Right ventricle myocardium superior (tissue), 1 donor: Measurements from ENCODE around the gene RALGPS1. TPM values are rescaled to one million over a fixed set of nuclear protein-coding genes. Genes with fewer than 3 reads are reported as not detected.

Experiments used
- ATAC-seq: fragments of 200-7000 bp; cut with Tn5 transposase; one replicate; pipeline ENCODE4 v1.9.1; 2020; ENCODE audit warnings: mild to moderate bottlenecking; ENCODE audit not compliant: poor library complexity
- DNase-seq: peaks from one replicate; pipeline ENCODE4 v3.0.0-alpha.2; 2020
- intact Hi-C: fragments of 100-400 bp; cut with DNase I; formaldehyde crosslinking; loops from one replicate; pipeline ENCODE4 v1.11.2; 2022
- total RNA-seq: library from RNA; stranded (reverse); fragmentation: NEBNext Ultra II Directional; extraction: Animal tissue kit (Norgen Biotek cat#: 25700); gene quantifications from one replicate; pipeline ENCODE4 v1.2.1, GENCODE V29; 2021
- donor health status: DM: no; HTN: yes; CAD: no; lungs with severe emphysema.

RALGPS1 gene
- total RNA-seq, 1 donor from 2014 or later, result 17.7 TPM

DNA sequence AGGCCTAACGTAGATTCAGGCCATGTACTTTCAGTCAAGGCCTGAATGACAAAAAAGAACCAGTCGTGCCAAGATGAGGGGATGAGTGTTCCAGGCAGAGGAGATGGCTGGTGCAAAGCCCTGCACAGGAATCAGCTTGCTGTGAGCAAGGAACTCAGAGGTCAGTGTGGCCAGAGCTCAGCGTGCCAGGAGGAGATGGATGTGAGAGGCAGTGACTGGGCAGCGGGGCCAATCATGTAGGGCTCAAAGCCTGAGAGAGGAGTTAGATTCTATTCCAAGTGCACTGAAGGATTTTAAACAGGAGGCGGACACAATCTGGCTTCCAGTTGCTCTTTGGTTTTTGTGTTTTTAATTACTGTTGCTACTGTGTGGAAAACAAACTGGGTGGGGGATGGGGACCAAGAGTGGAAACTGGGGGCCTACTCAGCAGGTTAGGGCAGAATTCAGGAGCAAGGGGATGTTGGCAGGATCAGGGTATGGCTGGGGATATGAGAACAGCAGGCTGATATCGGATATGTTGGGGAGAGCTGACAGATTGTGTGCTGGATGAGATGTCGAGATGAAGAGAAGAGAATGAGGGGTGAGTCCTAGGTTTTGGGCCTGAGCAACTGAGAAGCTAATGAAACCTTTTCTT lies 143.5 kb downstream of the RALGPS1 start:
- intact Hi-C loops, result loop anchor here (10.0 kb wide), 1 partner anchor 73 kb away; no protein-coding TSS in a partner anchor
- ATAC-seq (peak; percentile 43), DNase-seq (peak; percentile 64)

DNA sequence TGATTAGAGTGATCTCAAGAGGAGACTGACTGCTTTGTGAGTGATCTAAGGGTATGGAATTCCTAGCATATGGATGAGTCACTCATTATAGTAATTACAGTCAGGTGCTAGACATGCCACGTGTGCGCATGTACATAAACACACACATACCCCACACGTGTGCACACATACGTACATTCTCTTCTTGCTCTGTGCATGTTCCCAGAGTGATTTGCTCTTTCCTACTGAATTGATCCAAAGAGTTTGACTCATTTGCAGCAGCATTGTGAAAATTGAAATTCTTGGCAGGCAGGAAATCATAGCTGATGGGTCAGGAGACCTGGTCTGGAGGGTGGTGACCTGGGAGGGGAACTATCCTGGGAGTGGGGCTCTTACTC lies 144.1 kb downstream of the RALGPS1 start:
- no peak for ATAC-seq
- intact Hi-C loops, result loop anchor here (10.0 kb wide), 1 partner anchor 74 kb away; no protein-coding TSS in a partner anchor
- DNase-seq, result no peak

DNA sequence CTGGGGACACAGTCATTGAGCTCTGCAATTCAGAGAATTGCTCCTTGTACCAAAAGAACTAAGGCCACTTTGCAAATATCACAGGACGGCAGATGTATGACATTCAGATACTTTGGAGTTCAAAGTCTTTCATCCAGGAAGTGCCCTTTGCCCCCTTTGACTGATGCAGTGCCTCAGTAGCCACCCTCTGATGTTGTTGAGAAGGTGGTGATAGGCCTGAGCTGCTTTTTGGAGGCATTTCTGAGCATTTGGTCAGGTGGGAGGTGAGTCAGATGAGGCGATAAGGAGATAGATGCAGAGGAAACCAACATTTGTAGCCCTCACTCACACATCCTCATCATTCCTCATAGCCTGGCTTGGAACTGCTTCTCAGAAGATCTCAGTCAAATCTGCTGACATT lies 144.4 kb downstream of the RALGPS1 start:
- DNase-seq, result no peak
- no peak for ATAC-seq
- intact Hi-C loops, result loop anchor here (10.0 kb wide), 1 partner anchor 74 kb away; no protein-coding TSS in a partner anchor

DNA sequence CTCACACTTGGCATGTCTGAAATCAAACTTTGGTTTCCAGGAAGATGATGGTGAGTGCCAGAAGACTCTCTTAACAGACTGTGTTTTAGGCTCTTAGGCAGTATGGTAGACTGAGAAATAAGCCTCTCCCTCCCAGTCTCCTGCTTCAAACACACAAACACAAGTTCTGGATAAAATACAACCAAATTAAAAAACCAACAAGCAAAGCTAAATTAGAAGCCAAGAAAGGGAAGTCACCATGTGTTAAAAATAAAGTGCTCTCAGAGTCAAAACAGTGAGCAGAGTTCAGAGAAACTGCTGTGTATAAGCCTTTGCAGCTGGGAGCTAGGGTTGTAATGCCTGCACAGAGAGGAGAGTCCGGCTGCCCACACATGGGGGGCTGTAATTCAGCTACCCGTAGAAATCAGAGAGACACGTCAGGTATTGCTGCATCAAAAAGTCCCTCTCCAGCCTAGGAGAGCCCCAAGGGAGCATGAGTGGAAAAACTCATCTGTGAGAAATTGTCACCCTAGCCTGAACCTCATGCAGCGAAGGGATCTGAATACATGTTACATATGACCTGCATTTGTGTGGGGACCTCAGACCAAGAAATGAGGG lies 145.3 kb downstream of the RALGPS1 start:
- intact Hi-C loops, result loop anchor here (10.0 kb wide), 1 partner anchor 75 kb away; no protein-coding TSS in a partner anchor
- DNase-seq, result no peak
- peak; percentile 13 for ATAC-seq

DNA sequence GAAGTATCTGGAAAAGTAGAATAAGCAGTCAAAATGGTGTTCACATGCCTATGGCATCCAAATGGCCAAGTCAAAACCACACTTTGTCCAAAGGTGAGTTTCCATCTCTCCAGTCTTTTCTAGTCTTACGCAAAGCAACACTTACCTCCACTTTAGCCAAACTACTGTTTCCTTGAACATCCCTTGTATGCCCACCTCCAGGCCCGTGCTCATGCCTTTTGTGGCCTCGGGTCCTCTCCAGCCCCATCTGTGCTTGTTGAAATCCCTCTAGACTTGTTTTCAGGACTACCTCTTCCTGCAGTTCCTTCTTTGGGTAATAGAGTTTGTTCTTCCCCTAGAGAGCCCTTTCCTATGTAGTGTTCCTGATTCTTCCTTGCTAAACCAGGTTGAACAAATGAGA lies 146.8 kb downstream of the RALGPS1 start:
- no peak for ATAC-seq
- intact Hi-C loops, result no loop called here
- no peak for DNase-seq

DNA sequence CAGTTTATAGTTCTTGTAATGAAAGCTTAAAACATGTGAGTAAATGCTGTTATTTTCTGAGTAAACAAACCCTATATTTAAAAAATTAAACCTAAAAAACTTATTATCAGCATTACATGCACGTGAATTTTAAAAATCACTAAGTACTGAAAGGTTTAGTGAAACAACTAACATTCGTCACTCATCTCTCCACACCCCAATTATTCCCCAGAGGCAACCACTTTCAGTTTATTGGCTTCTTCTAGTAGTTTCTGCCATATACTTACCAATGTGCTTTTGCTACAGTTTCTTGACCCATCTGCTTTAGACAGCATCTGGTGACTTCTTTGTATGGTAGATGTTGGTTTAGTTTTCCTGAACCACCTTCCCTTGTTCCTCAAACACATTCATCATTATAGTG lies 149.8 kb downstream of the RALGPS1 start:
- no peak for DNase-seq
- intact Hi-C loops, result no loop called here
- ATAC-seq, result no peak

DNA sequence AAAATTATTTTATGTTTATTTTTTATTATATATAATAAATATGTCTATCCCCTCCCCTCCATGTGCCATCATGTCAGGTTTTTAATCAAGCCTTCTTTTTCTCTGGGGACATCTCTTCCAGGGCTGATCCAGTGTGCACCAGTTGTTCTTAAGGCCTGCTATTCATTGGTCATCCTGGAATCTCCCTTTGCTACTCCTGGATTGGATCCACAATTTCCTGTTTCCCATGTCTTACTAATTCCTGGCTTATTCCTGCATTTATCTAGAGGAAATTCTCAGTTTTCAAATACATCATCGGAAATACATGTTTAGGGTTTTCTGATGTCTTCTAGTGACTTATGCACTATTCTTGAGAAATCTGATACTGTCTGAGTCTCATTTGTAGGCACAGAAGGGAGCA lies 151.0 kb downstream of the RALGPS1 start:
- intact Hi-C loops, result no loop called here
- DNase-seq (no peak), ATAC-seq (no peak)

DNA sequence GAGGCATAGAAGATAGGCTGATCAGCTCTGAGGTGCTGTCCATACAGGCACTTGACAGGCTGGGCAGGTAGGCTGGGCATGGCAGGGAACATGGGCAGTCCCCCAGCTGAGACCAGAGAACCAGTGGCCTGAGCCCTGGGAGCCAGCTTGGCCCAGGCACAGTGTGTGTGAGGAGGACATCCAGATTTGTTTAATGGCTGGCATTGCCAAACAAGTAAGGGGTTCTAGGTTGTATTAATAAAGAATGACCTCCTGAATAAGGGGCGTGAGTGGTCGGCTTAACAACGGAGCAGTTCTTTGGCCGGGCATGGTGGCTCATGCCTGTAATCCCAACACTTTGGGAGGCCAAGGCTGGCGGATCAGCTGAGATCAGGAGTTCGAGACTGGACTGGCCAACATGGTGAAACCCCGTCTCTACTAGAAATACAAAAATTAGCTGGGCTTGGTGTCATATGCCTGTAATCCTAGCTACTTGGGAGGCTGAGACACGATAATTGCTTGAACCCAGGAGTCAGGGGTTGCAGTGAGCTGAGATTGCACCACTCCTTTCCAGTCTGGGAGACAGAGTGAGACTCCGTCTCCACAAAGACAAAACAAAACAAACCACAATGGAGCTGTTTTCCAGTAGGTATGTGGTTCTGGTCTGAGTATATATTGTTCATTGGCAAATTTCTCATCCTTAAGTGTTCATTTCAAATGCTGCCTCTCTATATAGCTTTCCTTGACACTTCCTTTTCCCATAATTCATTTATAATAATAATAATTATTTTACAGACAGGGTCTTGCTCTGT lies 151.7 kb downstream of the RALGPS1 start:
- no peak for DNase-seq
- no peak for ATAC-seq
- intact Hi-C loops, result no loop called here

DNA sequence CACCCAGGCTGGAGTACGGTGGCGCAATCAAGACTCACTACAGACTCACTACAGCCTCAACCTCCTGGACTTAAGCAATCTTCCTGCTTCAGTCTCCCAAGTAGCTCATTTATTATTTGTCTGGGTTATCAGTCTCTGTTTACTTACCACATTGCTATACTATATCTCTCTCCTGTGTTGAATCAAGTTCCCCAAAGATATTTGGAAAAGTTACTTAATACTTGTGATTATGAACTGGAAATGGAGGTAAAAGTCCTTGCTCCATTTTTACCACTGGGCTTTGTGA lies 152.2 kb downstream of the RALGPS1 start:
- intact Hi-C loops, result no loop called here
- DNase-seq (no peak), ATAC-seq (no peak)

DNA sequence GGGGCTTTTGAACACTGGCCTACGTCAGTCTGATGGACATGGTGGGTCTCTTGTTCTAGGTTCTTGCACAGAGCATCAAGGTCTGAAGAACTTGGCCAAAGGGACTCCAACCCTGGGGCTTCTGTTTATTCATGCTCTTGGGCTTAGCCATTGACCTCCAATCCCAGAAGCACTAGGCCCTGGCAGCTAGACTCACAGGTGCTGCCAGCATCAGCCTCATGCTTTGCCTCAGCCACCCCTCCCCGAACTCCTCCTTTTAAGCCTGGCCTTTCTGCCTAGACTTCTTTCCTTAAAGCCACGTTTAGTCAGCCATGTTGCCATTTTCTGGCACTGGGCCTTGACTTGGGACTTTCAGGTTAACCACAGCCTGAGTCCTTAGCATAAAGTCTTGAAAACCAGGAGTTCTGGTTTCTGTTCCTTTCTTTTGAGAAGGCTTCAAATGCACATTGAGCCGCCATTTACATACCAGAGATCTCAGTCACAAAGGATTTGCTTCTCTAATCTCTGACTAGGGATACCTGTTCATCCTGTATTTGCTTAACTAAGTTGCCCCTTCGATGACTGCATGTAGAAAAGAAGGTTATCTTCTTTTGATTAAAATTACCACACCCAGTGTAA lies 153.1 kb downstream of the RALGPS1 start:
- DNase-seq (no peak), ATAC-seq (no peak)
- intact Hi-C loops, result no loop called here

DNA sequence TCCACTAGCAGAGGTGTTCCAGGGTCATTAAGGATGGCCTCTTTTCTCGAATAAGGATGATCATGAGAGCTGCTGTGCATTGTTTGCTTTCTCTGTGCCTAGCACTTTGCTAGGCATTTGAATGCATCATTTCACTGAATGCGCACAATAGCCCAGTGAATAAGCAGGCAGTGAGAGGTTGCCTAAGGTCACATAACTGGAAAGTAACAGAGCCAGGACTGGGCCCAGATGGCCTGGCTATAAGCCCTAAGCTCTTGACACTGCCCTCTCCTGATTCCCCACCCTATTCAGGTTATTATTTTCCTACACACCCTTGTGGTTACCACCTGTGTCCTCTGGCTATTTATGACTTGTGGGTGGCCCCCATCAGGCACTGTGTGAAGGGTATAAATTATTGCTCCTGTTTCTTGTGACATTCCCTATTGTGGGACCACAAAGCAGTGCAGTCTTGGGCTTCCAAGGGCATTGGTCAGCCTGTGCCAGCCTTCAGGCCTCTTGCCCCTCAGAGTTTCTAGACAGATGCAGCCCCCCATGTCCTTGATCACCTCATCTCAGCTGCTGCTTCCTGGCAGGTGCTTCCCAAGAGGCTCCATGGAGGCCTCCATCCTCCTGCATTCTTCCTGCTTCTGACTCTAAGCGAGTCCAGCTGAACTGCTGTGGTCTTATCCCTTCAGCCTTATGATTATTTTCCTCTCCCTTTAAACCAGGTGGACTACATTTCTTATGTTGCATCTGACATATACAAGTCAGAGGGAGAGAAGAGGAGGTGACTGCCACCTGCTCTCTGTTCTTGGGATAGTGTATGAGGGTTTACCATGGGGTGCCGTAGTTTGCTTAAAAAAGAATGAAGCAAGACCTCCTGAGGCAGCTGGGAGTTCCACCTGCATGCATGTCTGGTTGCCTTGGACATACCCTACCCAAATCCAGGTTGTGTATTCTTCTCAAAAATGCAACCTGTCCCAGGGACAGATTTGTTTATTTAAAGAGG lies 160.3 kb downstream of the RALGPS1 start:
- intact Hi-C loops, result no loop called here
- DNase-seq (no peak), ATAC-seq (peak; percentile 97)

DNA sequence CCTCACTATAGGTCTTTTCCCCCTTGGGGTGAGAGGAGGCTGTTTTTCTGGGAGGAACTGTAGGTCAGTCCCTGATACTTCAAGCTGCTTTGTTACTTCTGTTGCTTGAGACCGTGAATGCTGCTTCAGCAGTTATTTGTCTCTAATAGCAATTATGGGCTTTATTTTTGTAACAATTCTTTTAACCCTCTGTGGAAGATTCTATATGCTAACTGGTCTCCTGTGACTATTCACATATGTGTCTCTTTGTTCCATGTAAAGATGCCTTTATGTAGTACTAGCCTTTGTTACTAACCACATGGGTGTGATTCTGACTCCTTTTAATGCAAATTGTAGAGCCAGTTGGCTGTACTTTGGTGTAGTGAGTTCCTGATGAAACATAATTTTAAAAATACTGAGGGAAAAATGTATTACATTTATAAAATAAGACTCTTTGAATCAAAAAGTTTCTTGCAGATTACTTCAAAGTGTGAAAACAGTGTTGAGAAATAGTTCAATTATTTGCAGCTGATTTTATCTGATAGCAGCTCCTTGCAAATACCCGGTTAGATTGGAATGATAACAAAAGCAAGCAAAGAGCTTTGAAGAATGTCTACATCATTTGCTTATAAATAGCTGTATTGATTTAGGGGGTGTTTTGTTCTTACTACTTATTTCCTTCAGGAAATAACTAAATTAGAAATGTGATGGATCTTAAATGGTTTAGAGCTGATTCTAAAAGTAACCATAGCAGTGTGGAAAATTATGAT lies 161.2 kb downstream of the RALGPS1 start:
- no peak for ATAC-seq
- DNase-seq, result no peak
- intact Hi-C loops, result no loop called here

DNA sequence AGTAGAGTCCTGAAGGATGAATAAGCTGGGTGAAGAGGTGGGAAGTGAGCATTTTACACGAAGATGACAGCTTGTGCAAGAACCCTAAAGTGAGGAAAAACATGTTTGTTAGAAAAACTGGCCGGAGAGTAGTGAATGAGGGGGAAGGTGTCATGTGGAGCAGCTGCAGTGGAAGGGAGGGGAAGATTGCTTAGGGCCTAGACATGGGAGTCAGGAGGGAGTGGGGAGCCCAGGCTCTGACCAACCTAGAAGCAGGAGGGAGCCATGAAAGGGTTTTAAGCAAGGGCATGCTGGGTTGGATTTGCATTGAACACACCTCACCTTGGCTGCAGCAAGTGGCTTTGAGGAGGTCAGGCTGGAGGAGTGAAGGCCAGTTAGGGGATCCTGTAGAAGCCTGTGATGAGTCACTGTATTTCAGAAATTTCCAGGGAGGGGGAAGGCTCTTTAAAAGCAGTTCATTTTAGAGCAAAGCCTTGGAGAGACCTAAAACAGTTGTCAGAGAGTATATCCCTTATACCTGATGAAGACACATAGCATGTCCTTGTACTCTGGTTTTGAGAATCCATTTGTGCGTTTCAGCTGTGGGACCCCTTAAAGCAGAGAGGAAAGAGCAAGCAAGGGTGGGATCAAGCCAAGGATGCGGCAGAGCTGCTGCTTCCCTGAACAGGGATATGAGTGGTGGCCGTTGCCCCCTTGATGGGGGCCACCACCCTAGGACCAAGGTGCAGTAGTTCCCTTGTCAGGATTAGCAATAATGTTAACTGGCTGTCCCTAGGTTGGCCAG lies 162.5 kb downstream of the RALGPS1 start:
- intact Hi-C loops, result no loop called here
- DNase-seq (no peak), ATAC-seq (no peak)

DNA sequence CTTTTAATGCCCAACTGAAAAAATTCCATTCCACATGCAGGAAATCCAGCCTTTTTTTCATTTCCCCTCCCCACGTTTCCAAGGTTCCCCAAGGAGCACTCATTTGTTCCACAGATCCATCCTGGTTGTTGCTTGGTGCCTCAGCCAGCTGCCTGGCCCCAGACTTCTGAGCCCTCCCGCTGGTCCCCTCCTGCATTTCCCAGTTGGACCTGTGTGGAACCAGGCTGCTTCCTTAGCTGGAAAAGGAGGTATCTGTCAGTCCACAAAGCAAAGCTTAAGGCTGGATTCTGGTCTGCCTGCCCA lies 163.0 kb downstream of the RALGPS1 start:
- ATAC-seq (no peak), DNase-seq (no peak)
- intact Hi-C loops, result no loop called here

DNA sequence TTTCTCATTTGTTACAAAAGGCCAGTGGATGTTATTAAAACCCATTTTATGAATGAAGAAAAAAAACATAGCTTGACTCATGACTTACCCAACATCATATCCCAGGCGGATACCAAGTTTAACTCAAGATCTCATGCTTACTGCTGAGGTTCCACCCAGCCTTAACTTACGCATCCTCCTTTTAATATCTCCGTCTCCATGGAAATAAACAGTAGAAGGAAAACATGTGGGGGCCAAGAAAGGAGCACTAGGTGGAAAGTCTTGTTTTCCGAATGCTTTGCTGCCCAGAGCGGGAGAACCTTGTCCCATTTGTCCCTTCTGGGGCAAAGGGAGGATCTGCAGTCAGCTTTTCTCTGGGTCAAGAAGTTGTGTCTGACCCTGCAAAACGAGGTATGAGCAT lies 163.8 kb downstream of the RALGPS1 start:
- ATAC-seq (no peak), DNase-seq (no peak)
- intact Hi-C loops, result no loop called here

DNA sequence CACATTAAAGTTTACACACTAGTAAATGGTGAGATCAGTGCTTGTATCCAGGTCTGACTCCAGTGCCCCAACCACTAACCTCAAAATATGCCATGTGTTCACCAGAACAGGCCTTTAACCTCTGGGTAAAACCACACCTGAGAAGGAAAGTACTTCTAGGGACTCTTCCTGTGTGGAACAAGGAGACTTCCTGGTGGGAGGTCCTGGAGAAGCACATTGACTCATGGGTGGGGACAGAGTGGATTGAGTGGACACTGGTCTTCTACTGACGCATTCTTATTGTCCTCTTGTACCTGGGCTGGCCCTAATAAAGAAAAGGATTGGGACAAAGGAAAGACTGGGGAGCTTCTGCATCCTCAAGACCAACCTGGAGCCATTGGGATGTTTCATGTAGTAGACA lies 164.4 kb downstream of the RALGPS1 start:
- ATAC-seq (no peak), DNase-seq (no peak)
- intact Hi-C loops, result no loop called here

DNA sequence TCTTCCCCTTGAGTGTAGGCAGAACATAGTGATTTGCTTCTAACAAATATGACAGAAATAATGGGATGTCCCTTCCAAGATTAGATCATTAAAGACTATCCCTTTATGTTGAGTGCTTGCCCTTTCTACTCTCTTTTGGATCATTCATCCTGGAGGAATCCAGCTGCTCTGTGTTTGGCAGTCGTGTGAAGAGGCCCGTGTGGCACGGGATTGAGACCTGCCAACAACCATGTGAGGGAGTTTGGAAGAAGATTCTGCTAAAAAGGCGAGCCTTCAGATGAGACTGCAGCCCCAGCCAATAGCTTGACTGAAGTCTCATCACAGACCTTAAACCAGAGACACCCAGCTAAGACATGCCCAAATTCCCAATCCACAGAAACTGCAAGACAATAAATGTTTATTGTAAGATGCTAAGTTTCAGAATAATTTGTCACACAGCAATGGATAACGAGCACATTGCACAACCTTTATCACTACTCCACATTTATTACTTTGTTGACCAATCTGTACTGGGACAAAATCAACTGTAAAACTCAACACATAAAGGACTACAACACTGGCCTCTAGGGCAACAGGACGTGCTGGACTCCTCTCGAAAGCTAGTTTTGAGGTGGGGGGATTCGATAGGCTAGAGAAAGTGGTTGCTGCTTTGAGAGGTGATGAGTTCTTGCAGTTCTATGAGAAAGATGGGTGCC lies 165.0 kb downstream of the RALGPS1 start:
- DNase-seq, result no peak
- intact Hi-C loops, result no loop called here
- ATAC-seq, result no peak
